ENCODE measurements around the gene ZNF12. TPM values are rescaled to one million over a fixed set of nuclear protein-coding genes. Genes with fewer than 3 reads are reported as not detected.
"Not testable (repeated sequence)": the region's sequence is repeated elsewhere in the genome, so short reads cannot be mapped to it uniquely, and the experiment has no call there.

The ZNF12 gene
- polyA plus RNA-seq, 1 donor = 45.4 TPM

- no peak for DNase-seq
Observed at GRCh38 chr7:6701860-6702259, 4.9 kb downstream of the ZNF12 start.

DNA sequence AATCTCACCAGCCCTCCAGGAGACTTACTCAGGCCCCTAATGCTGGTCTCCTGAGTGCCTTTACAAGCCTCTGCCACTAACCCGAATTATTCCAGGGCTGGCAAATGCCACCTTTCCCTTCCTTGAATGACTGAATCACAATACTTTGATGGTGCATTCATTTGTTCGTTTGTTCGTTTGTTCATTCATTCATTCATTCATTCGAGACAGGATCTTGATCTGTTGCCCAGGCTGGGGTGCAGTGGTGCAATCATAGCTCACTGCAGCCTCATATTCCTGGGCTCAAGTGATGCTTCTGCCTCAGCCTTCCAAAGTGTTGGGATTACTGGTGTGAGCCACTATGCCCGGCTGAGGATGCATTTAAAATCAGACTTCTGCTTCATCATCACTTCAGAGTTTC, 6.0 kb downstream of the ZNF12 start:
- DNase-seq = no peak

DNA sequence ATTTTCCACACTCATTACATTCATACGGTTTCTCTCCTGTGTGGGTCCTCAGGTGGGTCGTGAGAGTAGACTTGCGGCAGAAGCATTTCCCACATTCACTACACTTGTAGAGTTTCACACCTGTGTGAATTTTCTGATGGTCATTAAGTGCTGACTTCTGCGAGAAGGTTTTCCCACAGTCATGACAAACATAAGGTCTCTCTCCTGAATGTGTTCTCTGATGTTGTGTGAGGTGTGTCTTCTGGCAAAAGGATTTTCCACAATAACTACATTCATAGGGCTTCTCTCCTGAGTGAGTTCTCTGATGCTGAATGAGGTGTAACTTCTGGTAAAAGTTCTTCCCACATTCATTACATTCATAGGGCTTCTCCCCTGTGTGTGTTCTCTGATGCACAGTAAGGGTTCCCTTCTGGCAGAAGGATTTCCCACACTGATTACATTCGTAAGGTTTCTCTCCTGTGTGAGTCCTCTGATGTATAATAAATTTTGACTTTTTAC, 15.1 kb downstream of the ZNF12 start:
- no peak for DNase-seq

DNA sequence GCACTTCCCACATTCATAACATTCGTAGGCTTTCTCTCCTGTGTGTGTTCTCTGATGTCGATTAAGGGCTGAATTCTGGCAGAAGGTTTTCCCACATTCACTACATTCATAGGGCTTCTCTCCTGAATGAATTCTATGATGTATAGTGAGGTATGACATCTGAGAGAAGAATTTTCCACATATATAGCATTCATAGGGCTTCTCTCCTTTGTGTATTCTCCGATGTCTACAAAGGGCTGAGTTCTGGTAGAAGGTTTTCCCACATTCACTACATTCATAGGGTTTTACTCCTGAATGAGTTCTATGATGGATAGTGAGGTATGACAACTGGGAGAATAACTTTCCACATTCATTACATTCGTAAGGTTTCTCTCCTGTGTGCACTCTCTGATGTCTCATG, 15.6 kb downstream of the ZNF12 start:
- DNase-seq = no peak

GRCh38 chr7:6680146-6680545, 26.6 kb downstream of the ZNF12 start:
- no peak for DNase-seq

DNA sequence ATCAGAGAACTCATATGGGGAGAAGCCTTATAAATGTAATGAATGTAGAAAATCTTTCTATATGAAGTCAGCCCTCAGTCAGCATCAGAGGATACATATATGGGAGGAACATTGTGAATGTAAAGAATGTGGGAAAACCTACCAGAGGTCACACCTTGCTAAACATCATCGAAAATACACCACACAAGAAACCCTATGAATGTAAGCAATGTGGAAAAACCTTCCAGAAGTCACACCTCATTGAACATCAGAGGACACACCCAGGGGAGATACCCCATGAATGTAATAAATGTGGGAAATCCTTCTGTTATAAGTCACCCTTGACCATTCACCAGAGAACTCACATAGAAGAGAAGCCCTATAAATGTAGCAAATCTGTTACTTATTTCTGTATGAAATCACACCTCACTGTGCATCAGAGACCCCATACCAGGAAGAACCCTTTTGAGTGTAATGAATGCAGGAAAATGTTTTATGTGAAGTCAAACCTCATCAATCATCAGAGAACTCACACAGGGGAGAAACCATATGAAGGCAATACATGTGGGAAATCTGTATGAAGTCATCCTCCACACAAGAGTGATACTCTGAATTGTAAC, 30.8 kb downstream of the ZNF12 start:
- no peak for DNase-seq

DNA sequence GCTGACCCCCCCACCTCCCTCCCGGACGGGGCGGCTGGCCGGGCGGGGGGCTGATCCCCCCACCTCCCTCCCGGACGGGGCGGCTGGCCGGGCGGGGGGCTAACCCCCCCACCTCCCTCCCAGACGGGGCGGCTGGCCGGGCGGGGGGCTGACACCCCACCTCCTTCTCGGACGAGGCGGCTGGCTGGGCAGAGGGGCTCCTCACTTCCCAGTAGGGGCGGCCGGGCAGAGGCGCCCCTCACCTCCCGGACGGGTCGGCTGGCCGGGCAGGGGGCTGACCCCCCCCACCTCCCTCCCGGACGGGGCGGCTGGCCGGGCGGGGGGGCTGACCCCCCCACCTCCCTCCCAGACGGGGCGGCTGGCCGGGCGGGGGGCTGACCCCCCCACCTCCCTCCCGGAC, 35.9 kb downstream of the ZNF12 start:
- DNase-seq = not testable (repeated sequence)

DNA sequence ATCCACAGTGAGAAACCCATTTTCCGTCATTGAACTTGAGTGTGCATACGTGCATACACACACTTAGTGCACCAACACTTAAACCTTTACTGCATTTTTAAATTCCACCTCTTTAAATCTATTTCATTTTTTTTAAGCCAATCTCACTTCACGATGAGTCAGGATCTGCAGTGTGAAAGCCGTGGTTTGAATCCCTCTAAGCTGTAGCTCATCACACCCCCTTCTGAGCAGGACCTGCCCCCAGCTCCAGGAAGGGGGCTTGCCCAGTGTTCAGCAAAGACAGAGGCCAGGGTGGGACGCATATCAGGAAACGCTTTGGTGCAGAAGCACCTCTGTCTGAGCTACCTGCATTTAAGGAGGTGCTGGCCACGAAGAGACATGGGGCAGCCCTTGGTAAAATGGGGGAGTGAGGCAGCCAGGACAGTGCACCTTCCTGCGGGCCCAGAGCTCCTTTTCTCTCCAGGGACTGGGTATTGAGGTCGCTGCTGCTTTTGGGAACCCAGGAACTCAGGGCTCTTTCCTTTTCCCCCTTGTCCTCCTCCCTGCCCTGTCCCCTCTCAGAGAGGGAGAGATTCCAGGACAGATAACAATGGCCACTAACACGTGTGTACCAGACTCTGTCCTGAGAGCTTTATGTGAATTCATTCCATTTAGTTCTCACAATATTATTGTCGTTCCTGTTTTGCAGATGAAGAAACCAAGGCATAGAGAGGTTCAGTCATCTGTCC, 48.0 kb downstream of the ZNF12 start:
- DNase-seq = no peak

- DNase-seq = no peak
Observed at GRCh38 chr7:6656413-6656812, 50.3 kb downstream of the ZNF12 start.

DNA sequence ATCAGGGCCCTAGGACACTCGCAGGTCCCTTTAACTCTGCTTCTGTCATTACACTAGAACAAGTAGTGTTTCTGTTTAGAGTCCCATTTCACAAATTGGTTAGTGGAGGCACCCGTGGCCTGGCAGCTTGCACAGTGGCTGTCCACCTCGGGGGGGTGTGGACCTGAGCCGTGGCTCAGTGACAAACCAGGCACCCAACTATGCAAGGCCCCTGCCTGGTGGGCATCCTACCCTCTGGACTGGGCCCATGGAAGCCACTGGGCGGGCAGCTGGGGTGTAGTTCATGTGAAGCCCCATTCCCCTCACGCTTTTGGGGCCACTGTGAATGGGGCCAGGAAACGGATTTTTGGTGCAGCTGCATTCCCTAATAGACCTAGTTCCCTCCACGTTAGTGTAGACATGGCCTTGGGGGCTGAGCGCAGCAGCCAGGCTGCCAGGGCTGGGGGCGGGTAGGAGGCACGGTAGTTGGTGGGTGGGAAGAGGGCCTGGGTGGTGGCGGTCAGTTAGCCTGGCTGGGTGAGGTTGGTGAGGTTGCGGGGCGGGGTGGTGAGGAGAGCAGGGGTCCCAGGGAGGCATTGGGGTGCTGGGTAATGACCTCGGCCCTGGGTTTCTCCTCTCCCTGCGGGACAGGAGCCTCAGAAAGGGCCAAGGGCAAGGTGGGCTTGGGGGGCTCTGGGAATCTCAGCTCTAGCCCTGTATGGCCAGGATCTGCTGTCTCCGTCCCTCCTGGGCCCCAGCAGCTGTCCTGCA, 50.9 kb downstream of the ZNF12 start:
- DNase-seq = no peak

- DNase-seq = no peak
Observed at GRCh38 chr7:6654842-6655610, 51.7 kb downstream of the ZNF12 start.

GRCh38 chr7:6654113-6654841, 52.5 kb downstream of the ZNF12 start:
- DNase-seq = no peak

- DNase-seq = no peak
Observed at GRCh38 chr7:6653071-6654003, 53.4 kb downstream of the ZNF12 start.

GRCh38 chr7:6652446-6653011, 54.2 kb downstream of the ZNF12 start:
- DNase-seq = no peak

- DNase-seq = no peak
Observed at GRCh38 chr7:6651851-6652445, 54.8 kb downstream of the ZNF12 start.

DNA sequence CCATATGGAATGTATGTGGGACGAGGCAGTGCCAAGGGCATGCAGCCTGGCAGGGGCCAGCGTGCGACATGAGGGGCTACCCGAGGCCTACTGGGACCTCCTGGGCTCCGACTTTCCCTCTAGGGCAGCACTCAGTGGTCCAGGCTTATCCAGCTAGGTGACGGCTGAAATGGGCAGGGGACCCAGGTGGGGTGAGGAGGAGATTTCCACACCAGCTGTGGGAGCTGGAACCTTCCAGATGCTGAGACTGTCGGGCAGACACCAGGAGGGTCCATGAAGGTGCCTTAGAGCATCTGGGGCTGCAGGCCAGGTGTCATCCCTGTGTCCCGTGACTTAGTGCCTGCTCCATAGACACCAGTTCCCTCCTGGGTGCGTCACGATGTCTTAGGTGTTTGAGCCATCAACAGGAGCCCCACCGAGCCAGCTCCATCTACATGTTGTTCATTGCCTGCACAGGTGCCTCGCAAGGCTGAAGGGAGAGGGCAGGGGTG, 56.2 kb downstream of the ZNF12 start:
- DNase-seq = no peak

GRCh38 chr7:6650086-6650485, 56.7 kb downstream of the ZNF12 start:
- no peak for DNase-seq

DNA sequence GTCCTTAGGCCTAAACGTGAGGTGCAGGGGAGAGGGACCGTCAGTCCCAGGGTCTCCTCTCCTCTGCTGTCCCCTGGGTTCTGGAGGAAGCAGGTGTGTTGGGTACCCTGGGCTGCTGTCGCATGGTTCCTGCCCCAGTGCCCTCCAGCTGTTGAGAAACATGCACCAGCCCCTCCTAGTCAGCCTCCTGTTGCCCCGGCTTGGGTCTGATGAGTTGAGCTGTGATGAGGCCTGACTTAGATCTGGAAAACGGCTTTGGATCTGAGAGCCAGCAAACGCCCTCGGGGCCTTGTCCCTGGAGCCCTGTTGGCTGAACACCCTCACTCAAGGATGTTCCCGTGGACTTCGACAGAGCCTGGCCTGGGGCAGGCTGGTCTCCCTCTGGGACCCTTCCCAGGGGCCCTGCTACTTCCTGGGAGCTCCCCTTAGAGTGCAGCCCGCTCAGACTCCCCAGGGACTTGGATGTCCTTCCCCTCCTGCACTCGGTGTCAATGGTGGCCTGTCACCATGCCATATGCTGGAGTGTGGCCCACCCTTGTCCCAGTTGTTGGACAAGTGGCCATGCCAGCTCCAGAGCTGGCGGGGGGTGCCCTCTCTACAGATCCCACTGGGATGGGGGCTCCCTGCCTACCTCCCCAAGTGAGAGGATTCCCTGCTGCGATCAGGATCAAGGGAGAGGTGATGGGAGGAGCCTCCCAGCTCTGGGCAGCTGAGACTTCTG, 57.3 kb downstream of the ZNF12 start:
- no peak for DNase-seq

DNA sequence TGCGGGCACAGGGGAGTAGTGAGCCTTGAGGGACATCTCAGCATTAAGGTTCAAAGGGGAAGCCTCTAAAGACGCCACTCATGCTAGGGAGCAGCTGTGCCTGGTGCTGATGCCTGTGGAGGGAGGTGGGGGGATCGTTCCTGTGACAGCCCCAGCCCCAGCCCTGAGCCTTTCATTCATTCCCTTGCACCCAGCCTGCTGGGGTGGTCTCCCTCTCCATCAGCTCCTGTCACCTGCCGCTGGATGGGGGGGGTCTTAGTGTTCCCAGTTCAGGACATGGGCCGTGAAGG, 58.0 kb downstream of the ZNF12 start:
- no peak for DNase-seq
